Measurements from ENCODE around the gene CTSW.

CTSW gene

GRCh38 chr11:65921876-65922275, 42.2 kb downstream of the CTSW start:
- Histone ChIP-seq H3K27me3 (replicated peaks; ENCODE audit: control insufficient read depth, insufficient read depth, low read length) (no peaks in the 10 kb centered on the region), H3K4me3 (replicated peaks; ENCODE audit: low read depth, low read length) (no peak overlapping the region), H3K36me3 (ENCODE audit: control insufficient read depth, insufficient read depth, low read length) (peaks cover 15% of the 10 kb centered on the region)
- DNase-seq (ENCODE audit: extremely low read depth, insufficient read length) = no peak
- no peak for TF ChIP-seq CTCF (IDR thresholded peaks at IDR 0.05; ENCODE audit: insufficient read depth, low read length, poor library complexity, severe bottlenecking)

- H3K4me3 ChIP-seq (replicated peaks; ENCODE audit: low read depth, low read length) = no peak overlapping the region
- peaks cover 13% of the 10 kb centered on the region for H3K36me3 ChIP-seq (ENCODE audit: control insufficient read depth, insufficient read depth, low read length)
- DNase-seq (ENCODE audit: extremely low read depth, insufficient read length) = no peak
- no peaks in the 10 kb centered on the region for H3K27me3 ChIP-seq (replicated peaks; ENCODE audit: control insufficient read depth, insufficient read depth, low read length)
- TF ChIP-seq CTCF (IDR thresholded peaks at IDR 0.05; ENCODE audit: insufficient read depth, low read length, poor library complexity, severe bottlenecking) = no peak
Observed at GRCh38 chr11:65922565-65922964, 42.9 kb downstream of the CTSW start.

GRCh38 chr11:65925397-65925796, 45.8 kb downstream of the CTSW start:
- no peak for TF ChIP-seq CTCF (IDR thresholded peaks at IDR 0.05; ENCODE audit: insufficient read depth, low read length, poor library complexity, severe bottlenecking)
- DNase-seq (ENCODE audit: extremely low read depth, insufficient read length) = no peak

GRCh38 chr11:65927904-65928397, 48.3 kb downstream of the CTSW start:
- H3K4me3 ChIP-seq (replicated peaks; ENCODE audit: low read depth, low read length) = peak overlapping the region; percentile 34
- H3K36me3 ChIP-seq (ENCODE audit: control insufficient read depth, insufficient read depth, low read length) = peaks cover 4% of the 10 kb centered on the region
- peak; percentile 76 for DNase-seq (ENCODE audit: extremely low read depth, insufficient read length)
- no peak for TF ChIP-seq CTCF (IDR thresholded peaks at IDR 0.05; ENCODE audit: insufficient read depth, low read length, poor library complexity, severe bottlenecking)
- H3K27me3 ChIP-seq (replicated peaks; ENCODE audit: control insufficient read depth, insufficient read depth, low read length) = no peaks in the 10 kb centered on the region

More at GRCh38 chr11:65925397-65925796, 45.8 kb downstream of the CTSW start:
- Histone ChIP-seq H3K4me3 (replicated peaks; ENCODE audit: low read depth, low read length) (no peak overlapping the region), H3K27me3 (replicated peaks; ENCODE audit: control insufficient read depth, insufficient read depth, low read length) (no peaks in the 10 kb centered on the region), H3K36me3 (ENCODE audit: control insufficient read depth, insufficient read depth, low read length) (peaks cover 13% of the 10 kb centered on the region)

- Histone ChIP-seq H3K4me3 (replicated peaks; ENCODE audit: low read depth, low read length) (no peak overlapping the region), H3K36me3 (ENCODE audit: control insufficient read depth, insufficient read depth, low read length) (peaks cover 3% of the 10 kb centered on the region; the same call in 1 of the 2 replicates), H3K27me3 (replicated peaks; ENCODE audit: control insufficient read depth, insufficient read depth, low read length) (no peaks in the 10 kb centered on the region)
- DNase-seq (ENCODE audit: extremely low read depth, insufficient read length) = no peak
- no peak for TF ChIP-seq CTCF (IDR thresholded peaks at IDR 0.05; ENCODE audit: insufficient read depth, low read length, poor library complexity, severe bottlenecking)
Observed at GRCh38 chr11:65928667-65929066, 49.0 kb downstream of the CTSW start.

Measured in GM06990 (cell line).